Heart left ventricle (tissue), 13 donors: ENCODE data around the gene CDRT4.

Source experiments
- CTCF ChIP-seq, 12 donors: fragments of 200-600 bp; sonication (generic) in 4 of 12; IDR thresholded peaks; one replicate each; pipeline versions ENCODE4 v1.5.0 to v1.8.0; 2018 to 2022; ENCODE audit warnings: antibody characterized with exemption in 12 of 12, mild to moderate bottlenecking in 5 of 12
- POLR2A ChIP-seq, 2 donors: fragments of 450-650 bp; IDR thresholded peaks; one replicate each; pipeline ENCODE4 v1.6.1; 2017; ENCODE audit warnings: antibody characterized with exemption in 2 of 2, mild to moderate bottlenecking in 2 of 2, moderate library complexity in 2 of 2
- donor health status: ischemic (EF 13 %, LVEDD 7.1; RV severe dilation, severe dysfunction).
- donor health status: DM: no; HTN: yes; CAD: no.
- donor health status: DM: no; HTN: no; CAD: no.
- donor health status: ischemic (EF 25% LVEDD 6.9; RV normal size, moderate dysfunction).
- donor health status: ischemic (EF 25% LVEDD 5.7; RV mildly dilated, moderate dysfunction).
- donor health status: ischemic (EF 35%, LVEDD 5.7; RV mildly dilated, moderate dysfunction).
- donor health status: nonischemic (EF 11% LVEDD 7.7; RV severe dilation, severe dysfunction).
- donor health status: DM: yes; HTN: yes; CAD: no.
- donor health status: PGD.
- donor health status: ischemic (EF 29% LVEDD 5.4; RV normal size, mild dysfunction).
- donor health status: nonischemic (EF 23%, LVEDD 6.1; RV moderate dilation, normal function).

DNA sequence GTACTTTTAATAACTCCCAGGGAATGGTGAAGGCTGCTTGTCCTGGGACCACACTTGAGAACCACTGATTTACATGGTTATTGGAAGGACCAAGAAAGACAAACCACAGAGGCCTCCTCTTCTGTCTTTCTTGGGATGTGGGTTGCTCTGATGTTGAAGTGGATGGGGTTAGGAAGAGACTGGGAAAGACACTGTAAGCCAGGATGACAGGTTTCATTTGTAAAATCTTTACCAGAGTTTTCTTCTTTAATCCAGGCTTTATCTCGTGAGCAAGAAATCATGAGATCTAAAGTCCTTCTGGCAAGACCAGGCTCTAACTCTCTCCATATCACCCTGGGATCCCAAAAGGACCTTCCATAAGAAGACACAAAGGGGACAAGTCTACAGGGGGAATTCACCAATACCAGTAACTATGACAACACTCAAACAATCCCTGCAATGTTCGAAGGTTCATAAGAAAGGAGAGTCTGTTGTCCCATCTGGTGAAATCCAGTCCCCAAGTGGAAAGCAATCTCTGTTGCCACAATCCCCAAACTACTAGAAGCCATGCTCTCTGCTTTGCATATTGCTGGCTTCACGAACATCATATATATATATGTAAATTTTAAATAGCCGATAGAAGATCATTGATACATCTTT lies 44.8 kb upstream of the CDRT4 start:
- TF ChIP-seq CTCF (IDR thresholded peaks at IDR 0.05) (no peak), POLR2A (IDR thresholded peaks at IDR 0.05) (no peak)
